ENCODE data around the gene CZIB. TPM values are rescaled to one million over a fixed set of nuclear protein-coding genes. Genes with fewer than 3 reads are reported as not detected.
A peak's percentile ranks its signal among the peaks of the same experiment; 100 is the strongest.

The CZIB gene
- total and polyA plus RNA-seq, 2 of the 13 experiments (the other 11 are each of a cell fraction or from before 2014, with no cell fraction given) = 49.2 to 67.0 TPM

DNA sequence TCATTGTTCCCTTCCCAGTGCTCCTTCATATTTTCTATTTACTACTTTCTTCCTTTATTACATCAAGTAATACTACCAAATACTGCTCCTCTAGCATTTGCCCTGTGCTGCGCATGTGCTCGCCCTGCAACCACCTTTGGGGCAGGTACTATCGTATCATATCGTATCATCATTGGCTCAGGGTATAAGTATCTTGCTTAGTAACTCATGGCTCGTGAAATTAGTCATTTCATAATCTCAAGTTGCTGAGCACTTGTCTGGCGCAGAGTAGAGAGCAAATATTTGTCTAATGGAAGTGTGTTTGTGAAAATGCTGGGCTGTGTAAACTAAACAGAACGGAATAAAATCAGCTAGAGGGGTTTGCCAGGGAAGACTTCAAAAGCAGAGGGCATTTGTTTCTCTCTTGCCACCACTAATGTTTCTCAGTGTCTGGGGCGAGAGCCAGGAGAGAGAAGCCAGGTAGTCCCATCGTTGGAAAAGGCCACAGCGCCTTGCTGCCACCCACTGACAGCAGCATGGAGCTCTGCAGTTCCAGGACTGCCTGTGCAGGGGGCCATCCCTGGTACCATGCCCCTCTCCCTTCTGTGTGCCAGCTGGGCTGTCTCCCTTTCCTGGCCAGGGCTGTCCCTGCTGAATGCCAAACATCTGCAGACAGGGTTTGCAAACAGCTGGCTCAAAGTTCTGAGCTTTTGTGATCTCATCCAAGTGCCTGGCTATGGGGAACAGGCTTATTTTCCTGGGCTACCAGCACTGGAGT, 43.8 kb downstream of the CZIB start (continued):
- TF ChIP-seq ZBTB40 (IDR thresholded peaks at IDR 0.05) (no peak), ZBTB40 (CRISPR knock-in tag; IDR thresholded peaks at IDR 0.05) (no peak), SP2 (CRISPR knock-in tag; IDR thresholded peaks at IDR 0.05) (peak; percentile 41; the same call in 1 of the 2 replicates), PITX1 (CRISPR knock-in tag; IDR thresholded peaks at IDR 0.05) (no peak), ATM (IDR thresholded peaks at IDR 0.05; ENCODE audit: borderline replicate concordance) (no peak), ZFP36 (IDR thresholded peaks at IDR 0.05; ENCODE audit: borderline replicate concordance, low read depth, low read length, partially characterized antibody) (no peak), RBAK (CRISPR knock-in tag; IDR thresholded peaks at IDR 0.05) (no peak), ZNF326 (CRISPR knock-in tag; IDR thresholded peaks at IDR 0.05; ENCODE audit: borderline replicate concordance) (no peak), KDM2A (CRISPR knock-in tag; IDR thresholded peaks at IDR 0.05; ENCODE audit: borderline replicate concordance, low read depth) (0 out of 2 replicates have a peak, but pooled peaks have one; percentile 19), TGIF2 (CRISPR knock-in tag; IDR thresholded peaks at IDR 0.05) (0 out of 2 replicates have a peak, but pooled peaks have one; percentile 47), MIXL1 (CRISPR knock-in tag; IDR thresholded peaks at IDR 0.05) (no peak; the same call in 1 of the 2 replicates), NAIF1 (CRISPR knock-in tag; IDR thresholded peaks at IDR 0.05; ENCODE audit: borderline replicate concordance) (no peak), MXD4 (CRISPR knock-in tag; IDR thresholded peaks at IDR 0.05) (no peak; the same call in 1 of the 2 replicates), CC2D1A (CRISPR knock-in tag; IDR thresholded peaks at IDR 0.05) (no peak), ZNF878 (CRISPR knock-in tag; IDR thresholded peaks at IDR 0.05) (no peak), NFATC3 (CRISPR knock-in tag; IDR thresholded peaks at IDR 0.05) (no peak)
- TF ChIP-seq, protein P1, sequence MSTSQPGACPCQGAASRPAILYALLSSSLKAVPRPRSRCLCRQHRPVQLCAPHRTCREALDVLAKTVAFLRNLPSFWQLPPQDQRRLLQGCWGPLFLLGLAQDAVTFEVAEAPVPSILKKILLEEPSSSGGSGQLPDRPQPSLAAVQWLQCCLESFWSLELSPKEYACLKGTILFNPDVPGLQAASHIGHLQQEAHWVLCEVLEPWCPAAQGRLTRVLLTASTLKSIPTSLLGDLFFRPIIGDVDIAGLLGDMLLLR (CRISPR knock-in tag; IDR thresholded peaks at IDR 0.05) = no peak
- TF ChIP-seq, protein P2, sequence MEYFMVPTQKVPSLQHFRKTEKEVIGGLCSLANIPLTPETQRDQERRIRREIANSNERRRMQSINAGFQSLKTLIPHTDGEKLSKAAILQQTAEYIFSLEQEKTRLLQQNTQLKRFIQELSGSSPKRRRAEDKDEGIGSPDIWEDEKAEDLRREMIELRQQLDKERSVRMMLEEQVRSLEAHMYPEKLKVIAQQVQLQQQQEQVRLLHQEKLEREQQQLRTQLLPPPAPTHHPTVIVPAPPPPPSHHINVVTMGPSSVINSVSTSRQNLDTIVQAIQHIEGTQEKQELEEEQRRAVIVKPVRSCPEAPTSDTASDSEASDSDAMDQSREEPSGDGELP (IDR thresholded peaks at IDR 0.05; ENCODE audit: borderline replicate concordance, low read depth) = no peak
- TF ChIP-seq, protein P3, sequence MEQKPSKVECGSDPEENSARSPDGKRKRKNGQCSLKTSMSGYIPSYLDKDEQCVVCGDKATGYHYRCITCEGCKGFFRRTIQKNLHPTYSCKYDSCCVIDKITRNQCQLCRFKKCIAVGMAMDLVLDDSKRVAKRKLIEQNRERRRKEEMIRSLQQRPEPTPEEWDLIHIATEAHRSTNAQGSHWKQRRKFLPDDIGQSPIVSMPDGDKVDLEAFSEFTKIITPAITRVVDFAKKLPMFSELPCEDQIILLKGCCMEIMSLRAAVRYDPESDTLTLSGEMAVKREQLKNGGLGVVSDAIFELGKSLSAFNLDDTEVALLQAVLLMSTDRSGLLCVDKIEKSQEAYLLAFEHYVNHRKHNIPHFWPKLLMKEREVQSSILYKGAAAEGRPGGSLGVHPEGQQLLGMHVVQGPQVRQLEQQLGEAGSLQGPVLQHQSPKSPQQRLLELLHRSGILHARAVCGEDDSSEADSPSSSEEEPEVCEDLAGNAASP (CRISPR knock-in tag; IDR thresholded peaks at IDR 0.05; ENCODE audit: borderline replicate concordance) = 0 out of 2 replicates have a peak, but pooled peaks have one; percentile 2

All from HepG2 (cell line).